ENCODE measurements around the gene SYNJ1. TPM values are rescaled to one million over a fixed set of nuclear protein-coding genes. Genes with fewer than 3 reads are reported as not detected.

Gene SYNJ1
- total and polyA plus RNA-seq, 2 of the 13 experiments (the other 11 are each of a cell fraction or from before 2014, with no cell fraction given): 2.0 to 2.7 TPM

GRCh38 chr21:32612075-32612998 is 115.5 kb downstream of the SYNJ1 start, which contains the start of gene CFAP298 (continued):
- peak; percentile 94 for TF ChIP-seq ZFY (CRISPR knock-in tag; IDR thresholded peaks at IDR 0.05)
- no peak; the same call in 1 of the 2 replicates for TF ChIP-seq ZSCAN9 (CRISPR knock-in tag; IDR thresholded peaks at IDR 0.05; ENCODE audit: borderline replicate concordance)
- TF ChIP-seq ZNF367 (CRISPR knock-in tag; IDR thresholded peaks at IDR 0.05; ENCODE audit: borderline replicate concordance): peak; percentile 99
- TF ChIP-seq ZNF619 (CRISPR knock-in tag; IDR thresholded peaks at IDR 0.05): no peak
- no peak; the same call in 1 of the 2 replicates for TF ChIP-seq ZNF567 (CRISPR knock-in tag; IDR thresholded peaks at IDR 0.05; ENCODE audit: borderline replicate concordance)
- peak; percentile 69 for TF ChIP-seq IRF2 (CRISPR knock-in tag; IDR thresholded peaks at IDR 0.05)
- no peak for TF ChIP-seq ZNF362 (CRISPR knock-in tag; IDR thresholded peaks at IDR 0.05; ENCODE audit: borderline replicate concordance)
- no peak for TF ChIP-seq IKZF4 (CRISPR knock-in tag; IDR thresholded peaks at IDR 0.05; ENCODE audit: borderline replicate concordance, low read depth, not compliant biosample characterization)
- TF ChIP-seq ZNF503 (CRISPR knock-in tag; IDR thresholded peaks at IDR 0.05): no peak; the same call in 1 of the 2 replicates
- no peak for TF ChIP-seq TRAFD1 (CRISPR knock-in tag; IDR thresholded peaks at IDR 0.05; ENCODE audit: borderline replicate concordance)
- peak; percentile 79; the same call in 1 of the 2 replicates for TF ChIP-seq REXO4 (CRISPR knock-in tag; IDR thresholded peaks at IDR 0.05; ENCODE audit: borderline replicate concordance)
- no peak for TF ChIP-seq GZF1 (CRISPR knock-in tag; IDR thresholded peaks at IDR 0.05)
- TF ChIP-seq KLF12 (CRISPR knock-in tag; IDR thresholded peaks at IDR 0.05; ENCODE audit: borderline replicate concordance): peak; percentile 30
- 0 out of 2 replicates have a peak, but pooled peaks have one; percentile 14 for TF ChIP-seq TSC22D2 (CRISPR knock-in tag; IDR thresholded peaks at IDR 0.05; ENCODE audit: borderline replicate concordance)
- TF ChIP-seq TARDBP (CRISPR knock-in tag; IDR thresholded peaks at IDR 0.05): peak; percentile 32; the same call in 1 of the 2 replicates
- TF ChIP-seq ZNF530 (CRISPR knock-in tag; IDR thresholded peaks at IDR 0.05; ENCODE audit: low read depth): 0 out of 2 replicates have a peak, but pooled peaks have one; percentile 77
- no peak for TF ChIP-seq PRPF4 (IDR thresholded peaks at IDR 0.05; ENCODE audit: low read depth, low read length, poor library complexity, severe bottlenecking)
- TF ChIP-seq FLYWCH1 (CRISPR knock-in tag; IDR thresholded peaks at IDR 0.05): no peak
- peak; percentile 57; the same call in 1 of the 2 replicates for TF ChIP-seq THAP8 (CRISPR knock-in tag; IDR thresholded peaks at IDR 0.05; ENCODE audit: borderline replicate concordance)
- TF ChIP-seq ZBTB2 (CRISPR knock-in tag; IDR thresholded peaks at IDR 0.05; ENCODE audit: low read depth): peak; percentile 52; the same call in 1 of the 2 replicates
- no peak for TF ChIP-seq ZNF329 (CRISPR knock-in tag; IDR thresholded peaks at IDR 0.05; ENCODE audit: low read depth)
